CD14-positive monocyte (primary cell): ENCODE data around the gene WWOX. TPM values are rescaled to one million over a fixed set of nuclear protein-coding genes. Genes with fewer than 3 reads are reported as not detected.

Experiments used
- DNase-seq, 3 donors: peaks; one replicate each; pipeline ENCODE4 v3.0.0-alpha.2; 2011 to 2022
- H2AFZ ChIP-seq: 2 replicates; pipeline ENCODE4 v1.6.0; 2012; ENCODE audit warnings: mild to moderate bottlenecking, low read depth, low read length, inconsistent platforms; ENCODE audit not compliant: insufficient read depth, poor library complexity, severe bottlenecking
- H3K27ac ChIP-seq, 2 donors: 1 replicate in 1 of 2; 2 replicates in 1 of 2; pipeline ENCODE4 v1.5.1; 2012 to 2013; ENCODE audit warnings: low read length in 2 of 2, control low read depth in 1 of 2, inconsistent platforms in 1 of 2, low read depth in 1 of 2, mild to moderate bottlenecking in 1 of 2
- H3K27me3 ChIP-seq, 2 donors: one replicate each; pipeline versions ENCODE4 v1.6.0 to v1.6.1; 2011 to 2013; ENCODE audit warnings: low read length in 2 of 2; ENCODE audit not compliant: control insufficient read depth in 2 of 2, insufficient read depth in 2 of 2
- H3K36me3 ChIP-seq, 2 donors: replicated peaks in 1 of 2; 1 replicate in 1 of 2; 2 replicates in 1 of 2; pipeline versions ENCODE4 v1.5.1 to v1.6.1; 2012 to 2013; ENCODE audit warnings: low read length in 2 of 2, control low read depth in 1 of 2, inconsistent platforms in 1 of 2, mild to moderate bottlenecking in 1 of 2; ENCODE audit not compliant: insufficient read depth in 2 of 2, control insufficient read depth in 1 of 2
- H3K4me1 ChIP-seq, 2 donors: 1 replicate in 1 of 2; 2 replicates in 1 of 2; pipeline versions ENCODE4 v1.5.1 to v1.6.1; 2012 to 2013; ENCODE audit warnings: low read length in 2 of 2, control low read depth in 1 of 2, inconsistent platforms in 1 of 2, mild to moderate bottlenecking in 1 of 2, moderate library complexity in 1 of 2; ENCODE audit not compliant: insufficient read depth in 2 of 2, control insufficient read depth in 1 of 2
- H3K4me2 ChIP-seq: replicated peaks from 2 replicates; pipeline ENCODE3; 2012; ENCODE audit warnings: low read length, moderate library complexity, mild to moderate bottlenecking; ENCODE audit not compliant: poor library complexity, severe bottlenecking; ENCODE audit errors: extremely low read depth
- H3K4me3 ChIP-seq, 3 experiments: fragments of 200-600 bp in 1 of 3; sonication (generic) in 1 of 3; replicated peaks in 1 of 3; 1 replicate in 2 of 3; 2 replicates in 1 of 3; pipeline ENCODE4 v1.5.1; 2011 to 2013; ENCODE audit warnings: low read length in 3 of 3, mild to moderate bottlenecking in 3 of 3, control low read depth in 2 of 3, low read depth in 2 of 3, inconsistent platforms in 1 of 3, moderate library complexity in 1 of 3
- H3K79me2 ChIP-seq: 2 replicates; pipeline ENCODE4 v1.6.0; 2012; ENCODE audit warnings: mild to moderate bottlenecking, control low read depth, inconsistent platforms, low read length, moderate library complexity; ENCODE audit not compliant: insufficient read depth
- H3K9ac ChIP-seq: 2 replicates; pipeline ENCODE4 v1.6.0; 2017; ENCODE audit warnings: low read length, mild to moderate bottlenecking; ENCODE audit not compliant: insufficient read depth, poor library complexity, severe bottlenecking
- H3K9me3 ChIP-seq, 2 donors: replicated peaks in 1 of 2; 1 replicate in 1 of 2; 2 replicates in 1 of 2; pipeline versions ENCODE4 v1.5.1 to v1.6.1; 2012 to 2013; ENCODE audit warnings: low read length in 2 of 2, control low read depth in 1 of 2; ENCODE audit not compliant: control insufficient read depth in 1 of 2, insufficient read depth in 1 of 2
- H4K20me1 ChIP-seq: 2 replicates; pipeline ENCODE4 v1.6.0; 2012; ENCODE audit warnings: mild to moderate bottlenecking, low read length, control low read depth, moderate library complexity; ENCODE audit not compliant: insufficient read depth
- H3K27ac Mint-ChIP-seq, 7 donors: one replicate each; pipeline ENCODE4 v1.8.0; 2020; ENCODE audit warnings: mild to moderate bottlenecking in 7 of 7, mixed read lengths in 7 of 7, moderate library complexity in 6 of 7, inconsistent platforms in 2 of 7
- H3K27me3 Mint-ChIP-seq, 3 donors: one replicate each; pipeline ENCODE4 v1.8.0; 2021 to 2022; ENCODE audit warnings: low read depth in 3 of 3, mild to moderate bottlenecking in 3 of 3, mixed read lengths in 3 of 3, moderate library complexity in 3 of 3, inconsistent platforms in 1 of 3
- H3K36me3 Mint-ChIP-seq, 2 donors: one replicate each; pipeline ENCODE4 v1.8.0; 2020; ENCODE audit warnings: mixed read lengths in 2 of 2, inconsistent platforms in 1 of 2, mild to moderate bottlenecking in 1 of 2
- H3K4me1 Mint-ChIP-seq: one replicate; pipeline ENCODE4 v1.8.0; 2020; ENCODE audit warnings: mild to moderate bottlenecking, mixed read lengths
- H3K4me3 Mint-ChIP-seq, 2 donors: one replicate each; pipeline ENCODE4 v1.8.0; 2020; ENCODE audit warnings: mild to moderate bottlenecking in 2 of 2, mixed read lengths in 2 of 2, moderate library complexity in 1 of 2
- H3K9me3 Mint-ChIP-seq, 7 donors: one replicate each; pipeline ENCODE4 v1.8.0; 2020 to 2022; ENCODE audit warnings: mixed read lengths in 7 of 7, mild to moderate bottlenecking in 6 of 7, moderate library complexity in 6 of 7, inconsistent platforms in 2 of 7
- CTCF ChIP-seq: fragments of 200-600 bp; IDR thresholded peaks from one replicate; pipeline ENCODE4 v1.8.0; 2022; ENCODE audit warnings: antibody characterized with exemption, mild to moderate bottlenecking
- WGBS: methylation state at CpG from one replicate; pipeline ENCODE4 v1.1.5; 2013; ENCODE audit warnings: missing lambda C conversion rate; ENCODE audit not compliant: insufficient coverage; 5-methylcytosine and 5-hydroxymethylcytosine counted together
- intact Hi-C, 2 donors: fragments of 100-400 bp; cut with micrococcal nuclease; formaldehyde crosslinking; loops; one replicate each; pipeline versions ENCODE4 v1.15.0 to v1.15.1; 2023
- polyA plus RNA-seq, 3 donors: library from polyadenylated mRNA; depleted of rRNA in 1 of 3; unstranded in 2 of 3; stranded (reverse) in 1 of 3; fragments of 300-500 nt in 2 of 3; fragments of >200 nt in 1 of 3; fragmentation: Illumina TruSeq in 2 of 3; gene quantifications; 1 replicate in 2 of 3; 2 replicates in 1 of 3; pipeline ENCODE4 v1.2.3, GENCODE V29; 2012 to 2021

WWOX gene
- polyA plus RNA-seq, 3 donors = 4.0 to 7.0 (median 6.3) TPM

- H2AFZ ChIP-seq = no peak overlapping the region
- H3K79me2 ChIP-seq = no peaks in the 10 kb centered on the region
- Mint-ChIP-seq H3K4me3 (no peak overlapping the region), H3K4me1 (no peaks in the 10 kb centered on the region), H3K27ac (no peak overlapping the region), H3K27me3 (peaks cover 0 to 2% (median under 1%) of the 10 kb centered on the region in 3 donors), H3K9me3 (peaks cover 0 to 2% (median 0%) of the 10 kb centered on the region in 7 donors), H3K36me3 (no peaks in the 10 kb centered on the region)
- no peaks in the 10 kb centered on the region for H3K36me3 ChIP-seq
- H3K4me2 ChIP-seq = no peak overlapping the region
- H4K20me1 ChIP-seq = no peaks in the 10 kb centered on the region
- TF ChIP-seq CTCF = no peak
- intact Hi-C loops = no loop called here
- no peaks in the 10 kb centered on the region for H3K27me3 ChIP-seq
- no CpG with 5 or more reads among the region's 8 CpGs for WGBS
- no peak overlapping the region for H3K27ac ChIP-seq
- no peak for DNase-seq
- no peaks in the 10 kb centered on the region for H3K4me1 ChIP-seq
- H3K9ac ChIP-seq = no peak overlapping the region
- no peaks in the 10 kb centered on the region for H3K9me3 ChIP-seq
- H3K4me3 ChIP-seq = no peak overlapping the region
These were observed 1103.5 kb downstream of the WWOX start for GRCh38 chr16:79202977-79203376.

GRCh38 chr16:79204486-79204885 lies 1105.0 kb downstream of the WWOX start:
- Histone ChIP-seq H3K4me2 (no peak overlapping the region), H3K79me2 (no peaks in the 10 kb centered on the region), H3K9ac (no peak overlapping the region), H3K27me3 (no peaks in the 10 kb centered on the region), H3K9me3 (no peaks in the 10 kb centered on the region), H4K20me1 (no peaks in the 10 kb centered on the region), H3K4me3 (no peak overlapping the region), H3K4me1 (no peaks in the 10 kb centered on the region), H3K27ac (no peak overlapping the region), H3K36me3 (no peaks in the 10 kb centered on the region), H2AFZ (no peak overlapping the region)
- Mint-ChIP-seq H3K27me3 (peaks cover 0 to 2% (median 0%) of the 10 kb centered on the region in 3 donors), H3K27ac (no peak overlapping the region), H3K9me3 (no peaks in the 10 kb centered on the region), H3K4me3 (no peak overlapping the region), H3K4me1 (no peaks in the 10 kb centered on the region), H3K36me3 (no peaks in the 10 kb centered on the region)
- no peak for DNase-seq
- intact Hi-C loops = no loop called here
- WGBS = 58% methylated on average over 6 of the region's 8 CpGs
- no peak for TF ChIP-seq CTCF
